CD8-positive, alpha-beta memory T cell (primary cell): ENCODE data around the gene AZU1. TPM values are rescaled to one million over a fixed set of nuclear protein-coding genes. Genes with fewer than 3 reads are reported as not detected.
A peak's percentile ranks its signal among the peaks of the same experiment; 100 is the strongest.

Experiments
- CTCF ChIA-PET: fragments of 350-600 bp; sonication (Branson Sonifier 250); formaldehyde crosslinking; loops from one replicate; lab custom pipeline; 2021; ENCODE audit warnings: antibody characterized with exemption; lab: Charles Lee
- POLR2A ChIA-PET: fragments of 350-600 bp; sonication (Branson Sonifier 250); formaldehyde crosslinking; loops from one replicate; lab custom pipeline; 2021; ENCODE audit warnings: antibody characterized with exemption; lab: Charles Lee
- DNase-seq, 5 donors: peaks; one replicate each; pipeline versions ENCODE4 v3.0.0 to v3.0.0-alpha.2; 2020 to 2022; ENCODE audit warnings: mixed read lengths in 1 of 5
- H3K27ac ChIP-seq: one replicate; pipeline ENCODE4 v1.7.0; 2013; ENCODE audit warnings: low read depth, mild to moderate bottlenecking, low read length, moderate library complexity
- H3K27me3 ChIP-seq: 2 replicates; pipeline ENCODE4 v1.7.0; 2013; ENCODE audit warnings: low read length, mild to moderate bottlenecking; ENCODE audit not compliant: insufficient read depth, poor library complexity, severe bottlenecking
- H3K36me3 ChIP-seq: 2 replicates; pipeline ENCODE4 v1.7.0; 2013; ENCODE audit warnings: mild to moderate bottlenecking, low read length, moderate library complexity; ENCODE audit not compliant: insufficient read depth
- H3K4me1 ChIP-seq: 2 replicates; pipeline ENCODE4 v1.7.0; 2013; ENCODE audit warnings: mild to moderate bottlenecking, low read length, moderate library complexity; ENCODE audit not compliant: insufficient read depth
- H3K4me3 ChIP-seq: 2 replicates; pipeline ENCODE4 v1.7.0; 2013; ENCODE audit warnings: mild to moderate bottlenecking, low read length
- H3K9me3 ChIP-seq: 2 replicates; pipeline ENCODE4 v1.7.0; 2013; ENCODE audit warnings: mild to moderate bottlenecking, low read length
- H3K27ac Mint-ChIP-seq, 8 donors: one replicate each; pipeline ENCODE4 v1.8.0; 2020 to 2021; ENCODE audit warnings: mixed read lengths in 8 of 8, mild to moderate bottlenecking in 6 of 8, inconsistent platforms in 3 of 8, moderate library complexity in 3 of 8
- H3K27me3 Mint-ChIP-seq, 2 donors: one replicate each; pipeline ENCODE4 v1.8.0; 2020 to 2021; ENCODE audit warnings: mixed read lengths in 2 of 2, mild to moderate bottlenecking in 1 of 2, moderate library complexity in 1 of 2
- H3K36me3 Mint-ChIP-seq, 3 donors: one replicate each; pipeline ENCODE4 v1.8.0; 2020 to 2021; ENCODE audit warnings: mixed read lengths in 3 of 3, inconsistent platforms in 1 of 3, mild to moderate bottlenecking in 1 of 3
- H3K4me1 Mint-ChIP-seq, 3 donors: one replicate each; pipeline ENCODE4 v1.8.0; 2020 to 2021; ENCODE audit warnings: mixed read lengths in 3 of 3, inconsistent platforms in 1 of 3, mild to moderate bottlenecking in 1 of 3
- H3K4me3 Mint-ChIP-seq, 7 donors: one replicate each; pipeline ENCODE4 v1.8.0; 2020 to 2021; ENCODE audit warnings: mixed read lengths in 7 of 7, mild to moderate bottlenecking in 6 of 7, moderate library complexity in 4 of 7, inconsistent platforms in 2 of 7
- H3K9me3 Mint-ChIP-seq, 5 donors: one replicate each; pipeline ENCODE4 v1.8.0; 2020 to 2022; ENCODE audit warnings: mixed read lengths in 5 of 5, mild to moderate bottlenecking in 3 of 5, moderate library complexity in 2 of 5, inconsistent platforms in 1 of 5
- polyA plus RNA-seq: library from polyadenylated mRNA; unstranded; fragments of 300-500 nt; fragmentation: Illumina TruSeq; gene quantifications from one replicate; pipeline ENCODE4 v1.2.3, GENCODE V29; 2021
- total RNA-seq, 2 experiments: library from RNA; stranded (reverse); gene quantifications; one replicate each; pipeline ENCODE4 v1.2.3, GENCODE V29; 2021

Gene AZU1
- total and polyA plus RNA-seq, 3 experiments from 2014 or later, result not detected

- Histone ChIP-seq H3K36me3 (peaks cover 56% of the 10 kb centered on the region), H3K27me3 (no peaks in the 10 kb centered on the region), H3K9me3 (no peaks in the 10 kb centered on the region), H3K4me3 (no peak overlapping the region), H3K27ac (no peak overlapping the region), H3K4me1 (peaks cover 4% of the 10 kb centered on the region)
- no peak overlapping the region for H3K4me3 Mint-ChIP-seq
- POLR2A ChIA-PET, result no interaction called here
- peaks cover 12 to 17% (median 14%) of the 10 kb centered on the region in 3 donors for H3K4me1 Mint-ChIP-seq
- no peak overlapping the region for H3K27ac Mint-ChIP-seq
- CTCF ChIA-PET, result no interaction called here
- no peaks in the 10 kb centered on the region for H3K9me3 Mint-ChIP-seq
- peaks cover 0 to 8% of the 10 kb centered on the region in 2 donors for H3K27me3 Mint-ChIP-seq
- no peak for DNase-seq
- H3K36me3 Mint-ChIP-seq, result peaks cover 7 to 68% (median 7%) of the 10 kb centered on the region in 3 donors
Observed at GRCh38 chr19:808423-808775, 19.2 kb upstream of the AZU1 start.

GRCh38 chr19:810077-810855 lies 17.4 kb upstream of the AZU1 start:
- POLR2A ChIA-PET, result no interaction called here
- Mint-ChIP-seq H3K36me3 (peaks cover 7 to 65% (median 7%) of the 10 kb centered on the region in 3 donors), H3K9me3 (no peaks in the 10 kb centered on the region), H3K4me1 (peaks cover 7 to 9% (median 8%) of the 10 kb centered on the region in 3 donors), H3K27ac (peak overlapping the region in 1 of 8 donors; percentile 36), H3K27me3 (peaks cover 0 to 8% of the 10 kb centered on the region in 2 donors), H3K4me3 (no peak overlapping the region)
- CTCF ChIA-PET, result interaction anchor here (0.6 to 1.0 kb wide), 2 partner anchors 13 to 46 kb away, joined by 3 to 4 read pairs; partner anchors contain the start of gene PTBP1
- Histone ChIP-seq H3K27ac (no peak overlapping the region), H3K4me1 (no peaks in the 10 kb centered on the region), H3K27me3 (no peaks in the 10 kb centered on the region), H3K4me3 (no peak overlapping the region), H3K9me3 (no peaks in the 10 kb centered on the region), H3K36me3 (peaks cover 39% of the 10 kb centered on the region)
- no peak for DNase-seq

- H3K4me1 ChIP-seq, result no peaks in the 10 kb centered on the region
- peaks cover 34% of the 10 kb centered on the region for H3K36me3 ChIP-seq
- no peaks in the 10 kb centered on the region for H3K9me3 ChIP-seq
- no peak overlapping the region for H3K27ac ChIP-seq
- Mint-ChIP-seq H3K36me3 (peaks cover 7 to 63% (median 7%) of the 10 kb centered on the region in 3 donors), H3K27ac (no peak overlapping the region), H3K4me1 (peaks cover 7 to 9% (median 8%) of the 10 kb centered on the region in 3 donors), H3K27me3 (peaks cover 0 to 8% of the 10 kb centered on the region in 2 donors), H3K9me3 (no peaks in the 10 kb centered on the region), H3K4me3 (no peak overlapping the region)
- no peaks in the 10 kb centered on the region for H3K27me3 ChIP-seq
- ChIA-PET POLR2A (no interaction called here), CTCF (no interaction called here)
- no peak overlapping the region for H3K4me3 ChIP-seq
- no peak for DNase-seq
Observed at GRCh38 chr19:810883-811489, 16.7 kb upstream of the AZU1 start.

GRCh38 chr19:811506-812048 lies 16.1 kb upstream of the AZU1 start:
- no peaks in the 10 kb centered on the region for H3K4me1 ChIP-seq
- peaks cover 31% of the 10 kb centered on the region for H3K36me3 ChIP-seq
- peak overlapping the region in 1 of 7 donors; percentile 32 for H3K4me3 Mint-ChIP-seq
- peaks cover 7 to 64% (median 10%) of the 10 kb centered on the region in 3 donors for H3K36me3 Mint-ChIP-seq
- CTCF ChIA-PET, result no interaction called here
- H3K9me3 Mint-ChIP-seq, result no peaks in the 10 kb centered on the region
- no peak overlapping the region for H3K27ac ChIP-seq
- peaks cover 7 to 9% (median 8%) of the 10 kb centered on the region in 3 donors for H3K4me1 Mint-ChIP-seq
- no peak overlapping the region for H3K4me3 ChIP-seq
- DNase-seq, result no peak
- H3K27ac Mint-ChIP-seq, result no peak overlapping the region
- POLR2A ChIA-PET, result no interaction called here
- no peaks in the 10 kb centered on the region for H3K27me3 ChIP-seq
- peaks cover 0 to 8% of the 10 kb centered on the region in 2 donors for H3K27me3 Mint-ChIP-seq
- H3K9me3 ChIP-seq, result no peaks in the 10 kb centered on the region

- ChIA-PET POLR2A (no interaction called here), CTCF (no interaction called here)
- no peak overlapping the region for H3K27ac Mint-ChIP-seq
- Histone ChIP-seq H3K4me3 (no peak overlapping the region), H3K9me3 (no peaks in the 10 kb centered on the region), H3K36me3 (peaks cover 25% of the 10 kb centered on the region), H3K27ac (no peak overlapping the region), H3K27me3 (no peaks in the 10 kb centered on the region), H3K4me1 (no peaks in the 10 kb centered on the region)
- H3K36me3 Mint-ChIP-seq, result peaks cover 7 to 57% (median 11%) of the 10 kb centered on the region in 3 donors
- peaks cover 0 to 8% of the 10 kb centered on the region in 2 donors for H3K27me3 Mint-ChIP-seq
- no peak for DNase-seq
- H3K9me3 Mint-ChIP-seq, result no peaks in the 10 kb centered on the region
- peaks cover 7 to 8% (median 7%) of the 10 kb centered on the region in 3 donors for H3K4me1 Mint-ChIP-seq
- H3K4me3 Mint-ChIP-seq, result peak overlapping the region in 1 of 7 donors; percentile 32
Observed at GRCh38 chr19:812049-812746, 15.4 kb upstream of the AZU1 start.

- no peak overlapping the region for H3K27ac Mint-ChIP-seq
- ChIA-PET POLR2A (interaction anchor here (0.7 kb wide), 1 partner anchor 632 kb away, joined by 4 read pairs; no protein-coding TSS in a partner anchor), CTCF (no interaction called here)
- DNase-seq, result no peak
- peaks cover 1 to 2% (median 1%) of the 10 kb centered on the region in 3 donors for H3K4me1 Mint-ChIP-seq
- H3K9me3 ChIP-seq, result no peaks in the 10 kb centered on the region
- H3K4me3 Mint-ChIP-seq, result no peak overlapping the region
- peaks cover 19% of the 10 kb centered on the region for H3K36me3 ChIP-seq
- H3K4me3 ChIP-seq, result no peak overlapping the region
- peaks cover 0 to 2% of the 10 kb centered on the region in 2 donors for H3K27me3 Mint-ChIP-seq
- no peaks in the 10 kb centered on the region for H3K9me3 Mint-ChIP-seq
- H3K36me3 Mint-ChIP-seq, result peaks cover 3 to 52% (median 5%) of the 10 kb centered on the region in 3 donors
- no peak overlapping the region for H3K27ac ChIP-seq
- H3K4me1 ChIP-seq, result no peaks in the 10 kb centered on the region
- no peaks in the 10 kb centered on the region for H3K27me3 ChIP-seq
Observed at GRCh38 chr19:812747-813218, 14.9 kb upstream of the AZU1 start.

- Histone ChIP-seq H3K36me3 (peaks cover 15% of the 10 kb centered on the region), H3K4me1 (no peaks in the 10 kb centered on the region), H3K4me3 (no peak overlapping the region), H3K9me3 (no peaks in the 10 kb centered on the region), H3K27me3 (no peaks in the 10 kb centered on the region), H3K27ac (no peak overlapping the region)
- no peaks in the 10 kb centered on the region for H3K9me3 Mint-ChIP-seq
- DNase-seq, result no peak
- ChIA-PET POLR2A (interaction anchor here (0.7 kb wide), 1 partner anchor 631 kb away, joined by 4 read pairs; no protein-coding TSS in a partner anchor), CTCF (no interaction called here)
- H3K4me1 Mint-ChIP-seq, result no peaks in the 10 kb centered on the region
- H3K4me3 Mint-ChIP-seq, result no peak overlapping the region
- H3K36me3 Mint-ChIP-seq, result peaks cover 3 to 47% (median 4%) of the 10 kb centered on the region in 3 donors
- peak overlapping the region in 2 of 8 donors; percentile 17 to 27 for H3K27ac Mint-ChIP-seq
- H3K27me3 Mint-ChIP-seq, result no peaks in the 10 kb centered on the region
Observed at GRCh38 chr19:813219-814151, 14.2 kb upstream of the AZU1 start.
